ENCODE results near the gene LAMC2.

Gene LAMC2

DNA sequence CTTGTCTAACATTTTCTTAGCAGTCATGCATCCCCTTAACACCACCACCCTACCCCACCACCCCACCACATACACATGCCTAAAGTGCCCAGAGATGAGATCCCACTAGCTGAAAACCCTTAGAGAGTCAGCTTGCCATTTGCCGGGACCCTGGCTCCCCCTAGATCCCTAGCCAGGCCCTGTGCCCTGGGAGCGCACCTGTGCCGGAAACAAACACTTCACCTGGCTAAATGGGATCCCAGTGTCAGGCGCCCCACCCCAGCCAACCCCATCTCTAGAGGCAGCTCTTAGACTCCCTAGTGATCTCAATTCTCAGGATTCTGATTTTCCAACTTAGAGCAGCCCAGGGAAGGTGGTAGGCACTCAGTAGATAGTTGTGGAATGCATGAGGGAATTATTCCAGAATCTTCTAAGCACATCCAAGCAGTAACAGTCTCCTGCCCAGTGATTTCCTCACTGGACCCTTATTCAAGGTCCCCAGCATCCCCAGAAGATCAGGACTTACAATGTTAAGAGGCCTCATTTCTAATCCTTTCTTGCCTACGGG is 105.2 kb downstream of the LAMC2 start:
- ATAC-seq = no peak

- ATAC-seq = no peak
These were observed 105.9 kb downstream of the LAMC2 start for GRCh38 chr1:183291802-183292514.

GRCh38 chr1:183293241-183293640 is 107.2 kb downstream of the LAMC2 start:
- ATAC-seq = no peak

DNA sequence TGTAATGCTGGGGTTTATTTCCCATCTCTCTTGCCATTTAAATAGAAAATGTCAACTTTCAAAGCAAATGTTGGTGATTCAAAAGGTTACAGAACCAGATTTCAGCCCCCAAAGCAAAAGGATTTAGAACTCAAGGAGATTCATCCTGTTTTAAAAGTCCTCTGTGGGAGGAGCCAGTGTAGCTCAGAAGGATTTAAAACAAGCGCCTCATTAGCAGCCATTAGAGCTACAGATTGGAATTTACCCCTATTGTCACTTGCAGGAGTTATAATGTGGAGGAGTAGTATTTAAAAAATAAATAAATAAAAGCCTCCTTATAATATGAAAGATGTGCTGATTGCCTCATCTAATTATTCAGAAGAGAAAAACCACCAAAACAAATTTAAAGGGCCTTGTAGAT is 107.8 kb downstream of the LAMC2 start:
- no peak for ATAC-seq

Data from activated CD4-positive, CD25-positive, alpha-beta regulatory T cell treated with anti-CD3 and anti-CD28 coated beads, Interleukin-2, amount 50 U/mL, for 24 hours (primary cell).